WTC11 (cell line): ENCODE results near the gene ELOB. TPM values are rescaled to one million over a fixed set of nuclear protein-coding genes. Genes with fewer than 3 reads are reported as not detected.
"Not testable (repeated sequence)": the region's sequence is repeated elsewhere in the genome, so short reads cannot be mapped to it uniquely, and the experiment has no call there.

Experiments used
- ATAC-seq: fragments of 200-7000 bp; cut with Tn5 transposase; 2 replicates; pipeline ENCODE4 v1.10.0; 2021; ENCODE audit warnings: mild to moderate bottlenecking, moderate library complexity
- CTCF ChIA-PET: fragments of 300-600 bp; sonication (Branson Sonifier 250); formaldehyde crosslinking; loops from one replicate; lab custom pipeline; 2021; ENCODE audit warnings: antibody characterized with exemption; lab: Charles Lee
- POLR2A ChIA-PET: fragments of 350-600 bp; sonication (Branson Sonifier 250); formaldehyde crosslinking; loops from one replicate; lab custom pipeline; 2021; ENCODE audit warnings: antibody characterized with exemption; lab: Charles Lee
- DNase-seq: peaks from one replicate; pipeline ENCODE4 v3.0.0; 2021; ENCODE audit warnings: low spot score
- H3K27ac Mint-ChIP-seq: 2 replicates; pipeline ENCODE4 v1.8.0; 2021; ENCODE audit warnings: mixed read lengths
- H3K27me3 Mint-ChIP-seq: 2 replicates; pipeline ENCODE4 v1.8.0; 2021; ENCODE audit warnings: low read depth, mild to moderate bottlenecking, moderate library complexity, mixed read lengths
- H3K36me3 Mint-ChIP-seq: 2 replicates; pipeline ENCODE4 v1.8.0; 2021; ENCODE audit warnings: mixed read lengths
- H3K4me1 Mint-ChIP-seq: 2 replicates; pipeline ENCODE4 v1.8.0; 2022; ENCODE audit warnings: mixed read lengths
- H3K4me3 Mint-ChIP-seq: 2 replicates; pipeline ENCODE4 v1.8.0; 2021; ENCODE audit warnings: mild to moderate bottlenecking, moderate library complexity, mixed read lengths
- H3K9me3 Mint-ChIP-seq: 2 replicates; pipeline ENCODE4 v1.8.0; 2021; ENCODE audit warnings: mixed read lengths
- CDX4 ChIP-seq: fragments of 250-450 bp; sonication (Bioruptor Pico); IDR thresholded peaks from 2 replicates; pipeline ENCODE4 v1.9.0; 2021; ENCODE audit warnings: moderate library complexity, mild to moderate bottlenecking, inconsistent platforms, borderline replicate concordance
- IRF1 ChIP-seq: sonication (generic); formaldehyde crosslinking; IDR thresholded peaks from 2 replicates; pipeline ENCODE4 v1.8.0; 2023; ENCODE audit warnings: missing genetic modification reagents
- NFYB ChIP-seq: sonication (generic); formaldehyde crosslinking; conservative IDR thresholded peaks from 2 replicates; pipeline ENCODE4 v1.8.0; 2022; ENCODE audit warnings: low read depth, missing genetic modification reagents
- PRDM15 ChIP-seq: sonication (generic); formaldehyde crosslinking; IDR thresholded peaks from 2 replicates; pipeline ENCODE4 v1.8.0; 2022; ENCODE audit warnings: missing genetic modification reagents
- SMAD4 ChIP-seq: sonication (generic); formaldehyde crosslinking; IDR thresholded peaks from 2 replicates; pipeline ENCODE4 v1.8.0; 2022; ENCODE audit warnings: mild to moderate bottlenecking, missing genetic modification reagents
- TP53 ChIP-seq: sonication (generic); formaldehyde crosslinking; IDR thresholded peaks from 2 replicates; pipeline ENCODE4 v1.8.1; 2023; ENCODE audit warnings: mild to moderate bottlenecking, missing genetic modification reagents
- ZMAT4 ChIP-seq: fragments of 250-450 bp; sonication (Bioruptor Pico); IDR thresholded peaks from 2 replicates; pipeline ENCODE4 v1.9.0; 2021; ENCODE audit warnings: mild to moderate bottlenecking
- ZNF219 ChIP-seq: sonication (generic); formaldehyde crosslinking; IDR thresholded peaks from 2 replicates; pipeline ENCODE4 v1.8.0; 2023; ENCODE audit warnings: missing genetic modification reagents, mild to moderate bottlenecking, borderline replicate concordance
- ZNF232 ChIP-seq: sonication (generic); formaldehyde crosslinking; IDR thresholded peaks from 2 replicates; pipeline ENCODE4 v1.8.0; 2022; ENCODE audit warnings: mild to moderate bottlenecking, missing genetic modification reagents
- total RNA-seq: library from RNA; stranded (reverse); gene quantifications from 3 replicates; pipeline ENCODE4 v1.2.3, GENCODE V29; 2021

The ELOB gene
- total RNA-seq, 1 experiment from 2014 or later, result 252 TPM

GRCh38 chr16:2726923-2727322 lies 50.2 kb downstream of the ELOB start:
- Mint-ChIP-seq H3K4me3 (no peak overlapping the region), H3K4me1 (no peaks in the 10 kb centered on the region), H3K27ac (no peak overlapping the region), H3K36me3 (no peaks in the 10 kb centered on the region), H3K27me3 (no peaks in the 10 kb centered on the region; the same call in 1 of the 2 replicates), H3K9me3 (no peaks in the 10 kb centered on the region)
- ChIA-PET CTCF (no interaction called here), POLR2A (interaction anchor here (0.7 kb wide), 1 partner anchor 131 kb away, joined by 5 read pairs; no protein-coding TSS in a partner anchor)
- ATAC-seq, result no peak
- TF ChIP-seq ZNF232 (CRISPR knock-in tag) (no peak), PRDM15 (CRISPR knock-in tag) (no peak), TP53 (CRISPR knock-in tag) (no peak), NFYB (CRISPR knock-in tag) (no peak), ZMAT4 (CRISPR knock-in tag) (no peak), SMAD4 (CRISPR knock-in tag) (no peak), ZNF219 (CRISPR knock-in tag) (no peak)
- DNase-seq, result no peak

GRCh38 chr16:2724816-2725348 lies 52.2 kb downstream of the ELOB start:
- ChIA-PET POLR2A (no interaction called here), CTCF (interaction anchor here (0.6 kb wide), 1 partner anchor 75 kb away, joined by 3 read pairs; no protein-coding TSS in a partner anchor)
- Mint-ChIP-seq H3K9me3 (no peaks in the 10 kb centered on the region), H3K36me3 (no peaks in the 10 kb centered on the region), H3K27ac (no peak overlapping the region), H3K4me1 (no peaks in the 10 kb centered on the region), H3K4me3 (no peak overlapping the region), H3K27me3 (no peaks in the 10 kb centered on the region; the same call in 1 of the 2 replicates)
- TF ChIP-seq CDX4 (CRISPR knock-in tag), result no peak
- ATAC-seq, result no peak
- no peak for DNase-seq

GRCh38 chr16:2724088-2724676 lies 52.9 kb downstream of the ELOB start:
- no peak overlapping the region for H3K4me3 Mint-ChIP-seq
- DNase-seq, result no peak
- H3K27ac Mint-ChIP-seq, result no peak overlapping the region
- TF ChIP-seq IRF1 (no peak), PRDM15 (CRISPR knock-in tag) (no peak), NFYB (CRISPR knock-in tag) (no peak)
- no peaks in the 10 kb centered on the region for H3K36me3 Mint-ChIP-seq
- no peaks in the 10 kb centered on the region for H3K9me3 Mint-ChIP-seq
- ChIA-PET CTCF (interaction anchor here (0.6 kb wide), 1 partner anchor 76 kb away, joined by 3 read pairs; no protein-coding TSS in a partner anchor), POLR2A (no interaction called here)
- H3K27me3 Mint-ChIP-seq, result no peaks in the 10 kb centered on the region; the same call in 1 of the 2 replicates
- H3K4me1 Mint-ChIP-seq, result no peaks in the 10 kb centered on the region
- no peak for ATAC-seq

GRCh38 chr16:2721634-2722173 lies 55.4 kb downstream of the ELOB start:
- CTCF ChIA-PET, result interaction anchor here (0.6 to 0.7 kb wide), 4 partner anchors 29 to 306 kb away, joined by 3 to 5 read pairs (median 4); no protein-coding TSS in a partner anchor
- ATAC-seq, H3K36me3 Mint-ChIP-seq, H3K4me1 Mint-ChIP-seq, H3K9me3 Mint-ChIP-seq, POLR2A ChIA-PET, H3K27me3 Mint-ChIP-seq, DNase-seq: not testable (repeated sequence)
- Mint-ChIP-seq H3K4me3 (peak overlapping the region; percentile 61), H3K27ac (peak overlapping the region; percentile 74; the same call in 1 of the 2 replicates)
